Measurements from ENCODE around the gene IL20RA.

- TF ChIP-seq CTCF (IDR thresholded peaks at IDR 0.05) = no peak
- TF ChIP-seq POLR2AphosphoS5 (IDR thresholded peaks at IDR 0.05) = no peak
- TF ChIP-seq POLR2A (IDR thresholded peaks at IDR 0.05) = no peak
These were observed 40.3 kb upstream of the IL20RA start for GRCh38 chr6:137084865-137085617.
